GM12878 (cell line): ENCODE results near the gene KRT31. TPM values are rescaled to one million over a fixed set of nuclear protein-coding genes. Genes with fewer than 3 reads are reported as not detected.

Experiments used
- ATAC-seq: fragments of 200-7000 bp; cut with Tn5 transposase; 3 replicates; pipeline ENCODE4 v1.9.1; 2020; ENCODE audit warnings: mild to moderate bottlenecking, moderate library complexity
- BruUV-seq: library from RNA; stranded (reverse); fragments of 400-500 nt; replicated peaks from 2 replicates; lab custom pipeline; 2021; lab: Mats Ljungman, UMichigan
- CTCF ChIA-PET: fragments of 300-600 bp; sonication (Branson Sonifier 250); formaldehyde crosslinking; extraction: SDS; loops from one replicate; lab custom pipeline; 2021; ENCODE audit warnings: inconsistent platforms; lab: Yijun Ruan, JAX
- POLR2A ChIA-PET: fragments of 350-600 bp; formaldehyde crosslinking; extraction: SDS; loops from one replicate; lab custom pipeline; 2021; ENCODE audit warnings: inconsistent platforms; lab: Charles Lee
- RAD21 ChIA-PET: fragments of 300-600 bp; sonication (Branson Sonifier 250); formaldehyde crosslinking; loops from one replicate; lab custom pipeline; 2023; ENCODE audit warnings: antibody characterized with exemption; ENCODE audit not compliant: unreplicated experiment; lab: Charles Lee
- SMC1A ChIA-PET: fragments of 300-600 bp; sonication (Branson Sonifier 250); formaldehyde crosslinking; loops from one replicate; lab custom pipeline; 2023; ENCODE audit not compliant: unreplicated experiment, uncharacterized antibody; lab: Charles Lee
- DNase-seq: peaks from one replicate; pipeline ENCODE4 v3.0.0-alpha.2; 2011; ENCODE audit warnings: low read depth, low spot score
- FAIRE-seq: peaks from 3 replicates; lab custom pipeline; 2011; peaks lifted over from hg19 to GRCh38; lab: Jason Lieb, UNC
- H2AFZ ChIP-seq: 2 replicates; pipeline ENCODE4 v1.6.0; 2011; ENCODE audit warnings: low read depth, low read length, control low read depth; ENCODE audit not compliant: control insufficient read depth
- H3K27ac ChIP-seq: 2 replicates; pipeline ENCODE4 v1.5.1; 2011; ENCODE audit warnings: control low read depth; ENCODE audit not compliant: control insufficient read depth, insufficient read depth
- H3K27me3 ChIP-seq, 2 experiments: replicated peaks in 1 of 2; 2 replicates each; pipeline versions ENCODE4 v1.6.0 to v1.6.1; 2011; ENCODE audit warnings: low read length in 1 of 2; ENCODE audit not compliant: control insufficient read depth in 2 of 2, insufficient read depth in 2 of 2
- H3K36me3 ChIP-seq, 2 experiments: 2 replicates each; pipeline ENCODE4 v1.5.1; 2011; ENCODE audit warnings: low read length in 1 of 2; ENCODE audit not compliant: control insufficient read depth in 2 of 2, insufficient read depth in 2 of 2
- H3K4me1 ChIP-seq: 2 replicates; pipeline ENCODE4 v1.6.1; 2011; ENCODE audit warnings: mild to moderate bottlenecking, low read length, moderate library complexity, mixed read lengths; ENCODE audit not compliant: control insufficient read depth, insufficient read depth
- H3K4me2 ChIP-seq: 2 replicates; pipeline ENCODE4 v1.6.0; 2011; ENCODE audit warnings: control low read depth; ENCODE audit not compliant: control insufficient read depth, insufficient read depth
- H3K4me3 ChIP-seq: fragments of 200-600 bp; sonication (generic); 2 replicates; pipeline ENCODE4 v1.5.1; 2016
- H3K79me2 ChIP-seq: 2 replicates; pipeline ENCODE4 v1.6.0; 2011; ENCODE audit warnings: low read length; ENCODE audit not compliant: control insufficient read depth, insufficient read depth
- H3K9ac ChIP-seq: 2 replicates; pipeline ENCODE4 v1.8.0; 2011; ENCODE audit warnings: low read length, control low read depth, mixed read lengths; ENCODE audit not compliant: control insufficient read depth, insufficient read depth
- H3K9me3 ChIP-seq: replicated peaks from 3 replicates; pipeline ENCODE4 v1.5.1; 2011; ENCODE audit warnings: mild to moderate bottlenecking, low read length; ENCODE audit not compliant: control insufficient read depth, insufficient read depth
- H4K20me1 ChIP-seq: 2 replicates; pipeline ENCODE4 v1.6.0; 2011; ENCODE audit not compliant: control insufficient read depth, insufficient read depth
- ASH2L ChIP-seq: fragments of 300-600, 200-600 bp; sonication (generic); IDR thresholded peaks from 2 replicates; pipeline ENCODE4 v1.6.1; 2017; ENCODE audit warnings: low read depth, mild to moderate bottlenecking, borderline replicate concordance
- CBX5 ChIP-seq: sonication (generic); IDR thresholded peaks from 2 replicates; pipeline ENCODE4 v1.6.1; 2016; ENCODE audit warnings: low read depth, moderate library complexity, mild to moderate bottlenecking, inconsistent platforms
- CEBPB ChIP-seq, 2 experiments: fragments of 150-350 bp in 1 of 2; IDR thresholded peaks; 2 replicates each; pipeline ENCODE4 v1.6.1; 2012 to 2014; ENCODE audit warnings: low read depth in 2 of 2, low read length in 2 of 2, borderline replicate concordance in 1 of 2, inconsistent platforms in 1 of 2
- ESRRA ChIP-seq: IDR thresholded peaks from 2 replicates; pipeline ENCODE4 v1.6.1; 2012; ENCODE audit warnings: mild to moderate bottlenecking, low read length, improper control_type of control experiment
- IRF4 ChIP-seq: IDR thresholded peaks from 2 replicates; pipeline ENCODE4 v1.6.1; 2011; ENCODE audit warnings: low read depth, low read length
- MYC ChIP-seq: IDR thresholded peaks from 2 replicates; pipeline ENCODE4 v1.6.1; 2011; ENCODE audit warnings: mild to moderate bottlenecking, low read length, moderate library complexity, inconsistent platforms; ENCODE audit not compliant: insufficient read depth, insufficient replicate concordance, insufficient read length, severe bottlenecking
- PML ChIP-seq: IDR thresholded peaks from 2 replicates; pipeline ENCODE4 v1.6.1; 2012; ENCODE audit warnings: low read length, inconsistent platforms
- SIN3A ChIP-seq: IDR thresholded peaks from 2 replicates; pipeline ENCODE4 v1.6.1; 2012; ENCODE audit warnings: low read depth, low read length, improper control_type of control experiment
- SIX5 ChIP-seq: IDR thresholded peaks from 2 replicates; pipeline ENCODE4 v1.6.1; 2011; ENCODE audit warnings: mild to moderate bottlenecking, low read depth, low read length, moderate library complexity; ENCODE audit not compliant: severe bottlenecking
- SRF ChIP-seq, 2 experiments: IDR thresholded peaks; 2 replicates each; pipeline ENCODE4 v1.6.1; 2011; ENCODE audit warnings: low read depth in 2 of 2, low read length in 2 of 2, mild to moderate bottlenecking in 1 of 2, moderate library complexity in 1 of 2
- TCF7 ChIP-seq: IDR thresholded peaks from 2 replicates; pipeline ENCODE4 v1.6.1; 2014; ENCODE audit warnings: antibody characterized with exemption, borderline replicate concordance
- ZBED1 ChIP-seq: IDR thresholded peaks from 2 replicates; pipeline ENCODE4 v1.6.1; 2016; ENCODE audit warnings: borderline replicate concordance
- ZNF622 ChIP-seq: fragments of 450-650 bp; IDR thresholded peaks from 2 replicates; pipeline ENCODE4 v1.6.1; 2017; ENCODE audit warnings: mild to moderate bottlenecking, inconsistent platforms
- WGBS: methylation state at CpG from one replicate; pipeline ENCODE4 v1.1.6; 2016; ENCODE audit warnings: low lambda C conversion rate; ENCODE audit not compliant: insufficient replicate concordance, insufficient coverage; ENCODE audit errors: missing lambda C conversion rate; 5-methylcytosine and 5-hydroxymethylcytosine counted together
- in situ Hi-C: fragments of 300-500 bp; cut with MboI; formaldehyde crosslinking; loops from 9 replicates; pipeline ENCODE4 v1.14.3; 2018; ENCODE audit warnings: mixed read lengths
- intact Hi-C: fragments of 100-400 bp; cut with micrococcal nuclease; formaldehyde crosslinking; loops from one replicate; pipeline ENCODE4 v1.14.2; 2022; ENCODE audit not compliant: unreplicated experiment
- polyA plus RNA-seq, 11 experiments: library from polyadenylated mRNA; depleted of rRNA in 4 of 11; unstranded in 6 of 11; stranded (reverse) in 5 of 11; fragments of >200 nt; fragmentation: Nextera tagmentation in 4 of 11; fragmentation: Illumina TruSeq in 1 of 11; extraction: Ambion mirVana in 4 of 11; extraction: Trizol in 1 of 11; gene quantifications; 1 replicate in 1 of 11; 2 replicates in 10 of 11; pipeline versions ENCODE4 v1.2.1 to v1.2.3, GENCODE V29; 2011 to 2016; ENCODE audit warnings: inconsistent platforms in 2 of 11, missing spikeins in 2 of 11, low read depth in 1 of 11
- total RNA-seq, 4 experiments: library from RNA; depleted of rRNA in 3 of 4; stranded (reverse); fragments of >200 nt in 3 of 4; fragmentation: Illumina TruSeq in 1 of 4; extraction: Trizol in 1 of 4; gene quantifications; 2 replicates each; pipeline versions ENCODE4 v1.2.1 to v1.2.3, GENCODE V29; 2013 to 2021
- TF ChIP-seq, protein P1 (sequence below): IDR thresholded peaks from 2 replicates; pipeline ENCODE4 v1.6.1; 2011; ENCODE audit warnings: low read depth, mild to moderate bottlenecking, low read length, moderate library complexity, borderline replicate concordance; ENCODE audit errors: extremely low read depth
- TF ChIP-seq, protein P2 (sequence below): IDR thresholded peaks from 2 replicates; pipeline ENCODE4 v1.6.1; 2012; ENCODE audit warnings: low read depth, low read length, improper control_type of control experiment
- TF ChIP-seq, protein P3 (sequence below): fragments of 450-650 bp; IDR thresholded peaks from 2 replicates; pipeline ENCODE4 v1.6.1; 2016; ENCODE audit warnings: mild to moderate bottlenecking

Gene KRT31
- total and polyA plus RNA-seq, 10 of the 15 experiments (the other 5 are each of a cell fraction or from before 2014, with no cell fraction given) = not detected

DNA sequence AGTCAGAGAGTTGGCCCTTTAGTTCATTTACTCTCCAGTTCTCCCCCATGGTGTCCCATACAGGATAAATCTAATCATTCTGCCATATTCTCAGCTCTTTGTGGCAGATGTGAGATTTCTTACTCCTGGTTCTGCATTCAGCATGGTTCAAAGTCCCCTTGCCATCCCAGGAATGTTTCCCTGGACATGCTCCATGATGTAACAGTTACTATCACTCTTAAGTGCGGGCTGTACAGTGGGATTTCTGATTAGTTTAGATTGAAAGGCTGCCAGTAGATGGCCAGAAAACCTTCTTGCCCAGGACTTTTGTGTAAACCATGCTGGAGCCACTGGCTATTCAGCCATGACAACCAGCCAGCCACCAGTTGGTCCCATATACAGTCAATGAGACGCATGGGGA lies 16.6 kb upstream of the KRT31 start:
- FAIRE-seq (no peak), ATAC-seq (no peak), DNase-seq (no peak)
- no peaks in the 10 kb centered on the region for H4K20me1 ChIP-seq
- no peaks in the 10 kb centered on the region for H3K79me2 ChIP-seq
- ChIA-PET RAD21 (no interaction called here), SMC1A (interaction anchor here (0.9 kb wide), 1 partner anchor 74 kb away, joined by 4 read pairs; no protein-coding TSS in a partner anchor), POLR2A (no interaction called here), CTCF (interaction anchor here (0.6 to 1.4 kb wide), 3 partner anchors 10 to 18 kb away, joined by 3 to 6 read pairs (median 4); no protein-coding TSS in a partner anchor)
- no peak overlapping the region for H3K9ac ChIP-seq
- 25% methylated on average over 2 of the region's 2 CpGs for WGBS
- BruUV-seq = no TSS peak
- no peak overlapping the region for H3K4me3 ChIP-seq
- H3K4me2 ChIP-seq = no peak overlapping the region
- H3K4me1 ChIP-seq = no peaks in the 10 kb centered on the region
- no peaks in the 10 kb centered on the region for H3K9me3 ChIP-seq
- intact Hi-C loops = no loop called here
- H2AFZ ChIP-seq = no peak overlapping the region
- no peak overlapping the region for H3K27ac ChIP-seq
- in situ Hi-C loops = no loop called here
- H3K36me3 ChIP-seq = no peaks in the 10 kb centered on the region
- H3K27me3 ChIP-seq = peaks cover 0 to 2% of the 10 kb centered on the region in 2 experiments; a peak in 1 of 4 replicates
- TF ChIP-seq ZBED1 = no peak
- TF ChIP-seq SIX5 = no peak
- TF ChIP-seq ESRRA = no peak
- TF ChIP-seq, protein P1, sequence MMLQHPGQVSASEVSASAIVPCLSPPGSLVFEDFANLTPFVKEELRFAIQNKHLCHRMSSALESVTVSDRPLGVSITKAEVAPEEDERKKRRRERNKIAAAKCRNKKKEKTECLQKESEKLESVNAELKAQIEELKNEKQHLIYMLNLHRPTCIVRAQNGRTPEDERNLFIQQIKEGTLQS = no peak
- no peak for TF ChIP-seq SRF (IDR thresholded peaks at IDR 0.05; ENCODE audit: low read depth in 2 of 2, low read length in 2 of 2)
- TF ChIP-seq ASH2L = no peak
- no peak for TF ChIP-seq SIN3A
- TF ChIP-seq TCF7 = no peak
- TF ChIP-seq CBX5 = no peak
- TF ChIP-seq IRF4 = no peak
- no peak for TF ChIP-seq ZNF622
- TF ChIP-seq, protein P2, sequence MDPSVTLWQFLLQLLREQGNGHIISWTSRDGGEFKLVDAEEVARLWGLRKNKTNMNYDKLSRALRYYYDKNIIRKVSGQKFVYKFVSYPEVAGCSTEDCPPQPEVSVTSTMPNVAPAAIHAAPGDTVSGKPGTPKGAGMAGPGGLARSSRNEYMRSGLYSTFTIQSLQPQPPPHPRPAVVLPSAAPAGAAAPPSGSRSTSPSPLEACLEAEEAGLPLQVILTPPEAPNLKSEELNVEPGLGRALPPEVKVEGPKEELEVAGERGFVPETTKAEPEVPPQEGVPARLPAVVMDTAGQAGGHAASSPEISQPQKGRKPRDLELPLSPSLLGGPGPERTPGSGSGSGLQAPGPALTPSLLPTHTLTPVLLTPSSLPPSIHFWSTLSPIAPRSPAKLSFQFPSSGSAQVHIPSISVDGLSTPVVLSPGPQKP = no peak
- TF ChIP-seq, protein P3, sequence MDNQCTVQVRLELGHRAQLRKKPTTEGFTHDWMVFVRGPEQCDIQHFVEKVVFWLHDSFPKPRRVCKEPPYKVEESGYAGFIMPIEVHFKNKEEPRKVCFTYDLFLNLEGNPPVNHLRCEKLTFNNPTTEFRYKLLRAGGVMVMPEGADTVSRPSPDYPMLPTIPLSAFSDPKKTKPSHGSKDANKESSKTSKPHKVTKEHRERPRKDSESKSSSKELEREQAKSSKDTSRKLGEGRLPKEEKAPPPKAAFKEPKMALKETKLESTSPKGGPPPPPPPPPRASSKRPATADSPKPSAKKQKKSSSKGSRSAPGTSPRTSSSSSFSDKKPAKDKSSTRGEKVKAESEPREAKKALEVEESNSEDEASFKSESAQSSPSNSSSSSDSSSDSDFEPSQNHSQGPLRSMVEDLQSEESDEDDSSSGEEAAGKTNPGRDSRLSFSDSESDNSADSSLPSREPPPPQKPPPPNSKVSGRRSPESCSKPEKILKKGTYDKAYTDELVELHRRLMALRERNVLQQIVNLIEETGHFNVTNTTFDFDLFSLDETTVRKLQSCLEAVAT = no peak
- TF ChIP-seq PML = no peak
- TF ChIP-seq CEBPB (IDR thresholded peaks at IDR 0.05; ENCODE audit: borderline replicate concordance in 1 of 2, low read depth in 2 of 2, low read length in 2 of 2) = no peak
- no peak for TF ChIP-seq MYC
